ENCODE measurements around the gene NT5M.

Gene NT5M

DNA sequence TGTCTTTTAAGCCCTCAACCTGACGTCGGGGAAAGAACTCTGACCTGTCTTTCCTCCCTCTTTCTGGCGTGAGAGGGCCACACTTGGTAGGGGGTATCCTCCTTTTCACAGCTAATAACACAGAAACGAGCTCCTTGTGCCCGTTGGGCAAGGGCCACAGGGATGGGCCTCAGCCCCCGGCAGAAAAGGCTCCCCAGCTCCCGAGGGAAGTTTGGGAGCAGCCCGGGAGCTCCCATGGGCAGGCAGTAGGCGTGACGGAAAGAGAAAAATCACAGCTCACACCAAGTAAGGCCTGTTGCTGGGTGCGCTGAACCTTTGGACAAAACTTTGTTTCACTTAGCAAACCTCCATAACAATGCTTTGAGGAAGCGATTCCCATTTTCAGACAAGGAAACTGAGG is 90.8 kb downstream of the NT5M start:
- no peak for DNase-seq (ENCODE audit: low read depth in 2 of 2)

DNA sequence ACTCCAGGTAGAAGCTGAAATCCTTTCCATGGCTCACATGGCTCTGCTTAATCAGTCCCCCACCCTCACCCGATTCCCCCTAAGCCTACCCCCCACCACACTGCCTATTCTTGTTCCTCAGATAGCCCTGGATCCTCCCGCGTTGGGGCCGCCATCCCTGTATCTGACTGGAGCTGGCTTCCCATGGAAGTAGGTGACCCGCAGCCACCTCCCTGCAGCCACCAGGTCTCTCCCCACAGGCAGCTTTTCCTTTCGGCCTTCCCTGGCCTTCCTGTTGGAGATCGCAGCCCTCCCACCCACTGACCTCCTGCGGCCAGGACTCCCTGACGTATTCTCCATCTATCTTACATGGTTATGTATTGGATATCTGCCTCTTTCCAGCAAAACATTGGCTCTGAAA is 91.3 kb downstream of the NT5M start:
- DNase-seq (ENCODE audit: low read depth in 2 of 2), result no peak

DNA sequence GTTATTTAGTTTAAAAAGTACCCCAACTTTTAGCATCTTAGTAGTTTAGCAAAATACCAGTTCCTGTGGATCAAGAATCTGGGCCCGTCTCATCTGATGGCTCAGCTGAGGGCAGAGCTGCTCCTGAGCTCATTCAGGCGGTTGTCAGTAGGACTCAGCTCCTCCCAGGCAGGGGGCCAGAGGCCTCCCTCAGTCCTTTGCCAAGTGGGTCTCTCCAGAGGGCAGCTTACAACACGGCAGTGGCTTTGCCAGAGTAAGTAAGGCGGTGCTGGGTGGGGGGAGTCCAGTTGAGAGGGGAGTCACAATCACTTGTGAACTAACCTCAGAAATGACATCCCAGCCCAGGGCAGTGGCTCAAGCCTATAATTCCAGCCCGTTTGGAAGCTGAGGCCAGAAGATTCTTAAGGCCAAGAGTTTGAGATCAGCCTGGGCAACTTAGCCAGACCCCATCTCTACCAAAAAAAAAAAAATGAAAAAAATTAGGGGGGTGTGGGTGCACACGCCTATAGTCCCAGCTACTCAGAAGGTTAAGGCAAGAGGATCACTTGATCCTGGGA is 92.2 kb downstream of the NT5M start:
- no peak for DNase-seq (ENCODE audit: low read depth in 2 of 2)

DNA sequence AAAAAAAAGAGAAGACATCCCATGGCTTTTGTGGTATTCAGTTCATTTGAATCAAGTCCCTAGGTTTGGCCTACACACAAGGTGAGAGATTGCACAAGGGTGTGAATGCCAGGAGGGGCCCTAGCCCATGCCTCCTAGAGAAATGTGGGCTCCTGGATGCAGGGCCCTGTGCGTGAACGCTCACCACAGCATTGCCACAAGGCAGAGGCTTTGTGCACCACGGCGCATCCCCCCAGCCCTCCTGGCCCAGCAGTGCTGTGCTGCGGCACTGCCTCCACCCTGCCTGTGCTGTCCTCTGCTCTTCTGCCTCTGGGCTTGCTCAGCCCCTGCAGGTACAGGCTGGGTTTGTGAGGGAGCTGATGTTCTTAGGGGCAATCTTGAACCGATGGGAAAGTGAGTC is 92.7 kb downstream of the NT5M start:
- no peak for DNase-seq (ENCODE audit: low read depth in 2 of 2)

Data from activated CD8-positive, alpha-beta memory T cell treated with anti-CD3 and anti-CD28 coated beads for 4 hours (primary cell).